ENCODE data around the gene CHEK2. TPM values are rescaled to one million over a fixed set of nuclear protein-coding genes. Genes with fewer than 3 reads are reported as not detected.
A peak's percentile ranks its signal among the peaks of the same experiment; 100 is the strongest.
"Not testable (repeated sequence)": the region's sequence is repeated elsewhere in the genome, so short reads cannot be mapped to it uniquely, and the experiment has no call there.

Gene CHEK2
- total RNA-seq: 10.8 TPM

DNA sequence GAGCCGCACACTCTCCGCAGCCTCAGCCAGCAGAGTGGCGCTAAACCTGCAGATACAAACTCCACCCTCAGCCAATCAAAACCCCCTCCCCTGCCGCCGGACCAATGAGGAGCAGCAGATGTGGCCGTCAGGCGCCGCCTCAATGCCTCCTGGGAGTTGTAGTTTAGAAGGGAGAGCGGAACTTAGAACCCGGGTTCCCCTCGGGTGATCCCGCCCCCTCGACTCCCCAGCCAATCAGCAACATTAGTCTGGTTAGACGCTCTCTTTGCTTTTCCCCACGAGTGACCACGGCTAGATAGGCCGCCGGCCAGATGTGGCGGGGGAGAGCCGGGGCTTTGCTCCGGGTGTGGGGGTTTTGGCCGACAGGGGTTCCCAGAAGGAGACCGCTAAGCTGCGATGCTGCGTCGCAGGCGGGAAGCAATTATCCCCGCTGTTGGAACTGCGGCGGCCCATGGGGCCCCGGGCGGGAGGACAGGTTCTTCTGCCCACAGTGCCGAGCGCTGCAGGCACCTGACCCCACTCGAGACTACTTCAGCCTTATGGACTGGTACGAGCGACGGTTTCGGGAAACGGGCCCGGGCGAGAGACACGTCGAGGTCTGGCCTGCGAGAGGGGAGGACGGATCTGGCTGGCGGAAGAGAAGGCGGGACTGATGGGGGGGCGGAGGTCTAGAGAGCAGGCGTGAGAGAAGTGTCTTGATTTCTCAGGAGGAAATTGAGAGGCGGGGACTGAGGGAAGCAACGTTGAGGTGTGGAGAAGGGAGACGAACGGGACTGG is at the start of gene CHEK2, which contains the start of gene HSCB:
Gene CHEK2, minus strand, starts transcription at position 36 of the 777 bp plus-strand sequence. CDS start 7,099 bp downstream, outside the sequence.
Gene HSCB, plus strand, starts transcription at position 255 of the 777 bp plus-strand sequence. Its CDS starts 57 bp downstream, at position 312.
- DNase-seq: peak; percentile 97

- no peak for DNase-seq
Measured at GRCh38 chr22:28791124-28791523, 49.5 kb upstream of the CHEK2 start.

DNA sequence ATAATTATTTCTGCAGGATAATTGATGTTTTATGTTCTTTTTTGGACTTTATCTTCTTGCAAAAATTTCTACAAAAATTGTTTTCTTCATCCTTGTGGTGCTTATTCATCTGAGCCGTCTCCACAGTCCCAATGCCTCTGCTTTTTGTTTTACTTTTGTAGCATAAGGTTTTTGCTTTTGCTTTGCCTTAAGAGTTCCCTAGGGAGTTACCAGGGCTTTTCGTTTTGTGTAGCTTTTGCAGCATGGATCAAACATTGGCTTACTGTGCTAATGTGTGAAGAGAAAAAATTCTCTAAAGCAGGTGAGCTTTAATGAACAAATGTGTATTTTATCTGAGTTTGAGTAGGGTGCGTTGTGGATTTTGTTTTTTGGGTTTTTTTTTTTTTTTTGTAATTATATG is 47.0 kb upstream of the CHEK2 start:
- no peak for DNase-seq

DNA sequence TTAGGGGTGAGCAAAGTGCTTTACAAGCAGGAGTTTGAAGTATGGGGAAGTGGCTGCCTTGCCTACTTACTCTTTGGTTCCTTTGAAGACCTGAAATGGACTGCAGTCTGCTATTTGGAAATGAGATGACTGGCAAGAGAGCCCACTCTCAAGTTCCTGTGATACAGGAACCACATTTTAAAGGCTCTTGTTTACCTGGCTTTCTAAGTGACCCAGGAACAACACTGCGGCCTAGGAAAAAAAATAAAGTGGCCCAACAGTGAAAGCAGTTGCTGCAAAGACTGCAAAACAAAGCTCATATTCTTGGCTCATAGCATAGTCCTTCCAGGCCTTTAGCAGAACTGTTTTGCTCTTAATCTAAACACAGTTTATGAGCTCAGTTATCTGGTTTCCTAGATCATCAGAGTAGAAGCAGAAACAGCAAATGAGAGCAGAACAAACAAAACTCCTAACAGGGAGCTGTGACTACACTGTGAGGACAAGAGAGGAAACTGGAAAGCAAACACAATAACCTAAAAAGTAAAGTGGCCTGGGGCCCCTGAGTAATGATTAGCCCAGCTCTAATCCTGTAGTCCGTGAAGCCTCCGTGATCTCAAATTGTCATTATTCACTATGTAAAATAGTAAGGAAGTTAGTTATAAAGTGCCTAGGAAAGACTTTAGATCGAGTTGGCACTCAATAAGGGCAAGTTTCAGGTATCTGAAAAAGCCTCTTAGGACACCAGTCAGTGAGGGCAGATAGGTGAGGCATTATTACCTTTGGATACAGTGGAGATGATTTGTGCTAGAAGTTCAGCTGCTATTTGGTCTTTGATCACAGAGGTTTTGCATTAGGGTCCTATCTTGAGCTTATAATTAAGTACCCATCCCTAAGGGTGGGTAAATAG is 42.4 kb upstream of the CHEK2 start:
- DNase-seq: no peak

- DNase-seq: no peak
Measured at GRCh38 chr22:28780296-28780695, 38.7 kb upstream of the CHEK2 start.

- DNase-seq: no peak
Measured at GRCh38 chr22:28779833-28780232, 38.2 kb upstream of the CHEK2 start.

- no peak for DNase-seq
Measured at GRCh38 chr22:28774378-28774777, 32.8 kb upstream of the CHEK2 start.

DNA sequence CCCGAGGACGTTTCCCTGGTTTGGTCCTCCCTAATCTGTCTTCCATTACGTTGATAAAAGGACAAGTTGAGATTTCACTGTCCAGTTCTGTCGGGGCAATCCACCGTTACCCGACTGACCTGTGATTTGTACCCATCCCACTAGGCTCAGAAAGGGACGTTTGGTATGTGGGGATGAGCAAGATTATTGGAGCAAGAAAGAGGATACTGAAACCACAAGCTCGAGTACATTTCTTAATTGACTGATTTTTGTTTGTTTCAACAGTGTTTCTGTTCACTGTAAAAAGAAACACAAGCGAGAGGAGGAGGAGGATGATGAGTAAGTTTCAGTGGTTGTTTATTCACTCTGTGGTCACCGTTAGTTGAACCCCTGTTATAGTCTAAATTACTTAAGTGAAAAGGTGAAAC is 31.8 kb upstream of the CHEK2 start:
- DNase-seq: no peak

DNA sequence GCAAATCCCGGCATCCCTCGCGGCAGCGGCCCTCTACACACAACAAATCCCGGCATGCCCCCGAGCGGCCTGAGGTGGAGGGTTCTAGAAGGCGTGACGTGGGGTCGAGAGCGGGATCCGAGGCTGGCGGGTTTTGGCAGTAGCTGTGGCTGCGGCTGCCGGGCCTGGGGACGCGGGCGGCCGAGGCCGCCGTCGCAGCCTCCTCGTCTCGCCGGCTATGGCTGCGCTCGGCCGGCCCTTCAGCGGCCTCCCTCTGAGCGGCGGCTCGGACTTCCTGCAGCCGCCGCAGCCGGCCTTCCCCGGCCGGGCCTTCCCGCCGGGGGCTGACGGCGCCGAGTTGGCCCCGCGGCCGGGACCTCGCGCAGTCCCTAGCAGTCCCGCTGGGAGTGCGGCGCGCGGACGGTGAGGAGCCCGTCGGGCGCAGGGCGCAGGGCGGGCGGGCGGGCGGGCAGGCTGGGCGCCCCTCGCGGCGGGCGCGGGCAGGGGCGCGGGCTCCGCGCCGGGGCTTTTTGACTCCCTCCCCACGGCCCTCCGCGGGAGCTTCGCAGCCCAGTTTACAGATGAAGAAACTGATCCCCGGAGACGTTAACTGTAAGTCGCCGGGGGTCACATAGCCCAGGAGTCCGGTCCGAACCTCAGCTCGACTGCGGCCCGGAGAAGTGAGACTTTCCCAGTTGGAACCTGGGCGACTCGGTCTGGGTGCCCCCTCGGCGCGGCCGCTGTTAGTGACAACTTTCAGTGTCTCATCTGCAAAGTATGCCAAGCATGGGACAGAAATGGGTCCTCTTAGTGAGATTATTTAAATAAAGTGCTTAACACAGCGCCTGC is 31.2 kb upstream of the CHEK2 start, which contains the start of gene CCDC117:
Gene CCDC117, plus strand, starts transcription at position 63 of the 828 bp plus-strand sequence. Its CDS starts 155 bp downstream, at position 218.
- DNase-seq: peak; percentile 97

GRCh38 chr22:28771195-28771791 is 29.7 kb upstream of the CHEK2 start:
- DNase-seq: no peak

GRCh38 chr22:28769394-28770085 is 27.9 kb upstream of the CHEK2 start:
- DNase-seq: no peak

GRCh38 chr22:28768701-28769393 is 27.2 kb upstream of the CHEK2 start:
- no peak for DNase-seq

DNA sequence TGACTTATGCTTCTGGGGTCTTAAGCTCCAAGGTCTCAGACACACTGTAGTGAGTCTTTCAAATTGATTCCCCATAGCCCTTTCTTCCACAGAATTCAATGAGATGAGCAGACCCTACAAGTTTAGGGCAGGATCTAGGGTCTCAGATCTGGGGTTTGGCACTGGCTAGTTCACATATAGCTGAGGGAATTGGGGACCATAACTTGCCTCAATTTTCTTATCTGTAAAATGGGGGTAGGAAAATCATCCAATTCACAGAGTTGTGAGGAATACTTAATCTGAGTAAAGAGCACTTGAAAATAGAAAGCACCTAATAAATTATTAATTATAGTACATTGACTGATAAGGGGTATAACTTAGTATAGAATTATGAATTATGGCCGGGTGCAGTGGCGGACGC is 25.0 kb upstream of the CHEK2 start:
- no peak for DNase-seq

- not testable (repeated sequence) for DNase-seq
Measured at GRCh38 chr22:28762000-28762399, 20.4 kb upstream of the CHEK2 start.

DNA sequence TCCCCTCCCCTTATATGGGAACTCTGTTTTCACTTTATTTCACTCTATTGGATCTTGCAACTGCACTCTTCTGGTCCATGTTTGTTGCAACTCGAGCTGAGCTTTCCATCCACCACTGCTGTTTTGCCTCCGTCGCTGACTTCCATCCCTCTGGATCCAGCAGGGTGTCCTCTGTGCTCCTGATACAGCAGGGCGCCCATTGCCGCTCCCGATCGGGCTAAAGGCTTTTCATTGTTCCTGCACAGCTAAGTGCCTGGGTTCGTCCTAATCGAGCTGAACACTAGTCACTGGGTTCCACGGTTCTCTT is 19.8 kb upstream of the CHEK2 start:
- DNase-seq: no peak

- DNase-seq: no peak
Measured at GRCh38 chr22:28759861-28760560, 18.4 kb upstream of the CHEK2 start.

GRCh38 chr22:28754512-28754911 is 12.9 kb upstream of the CHEK2 start:
- not testable (repeated sequence) for DNase-seq

DNA sequence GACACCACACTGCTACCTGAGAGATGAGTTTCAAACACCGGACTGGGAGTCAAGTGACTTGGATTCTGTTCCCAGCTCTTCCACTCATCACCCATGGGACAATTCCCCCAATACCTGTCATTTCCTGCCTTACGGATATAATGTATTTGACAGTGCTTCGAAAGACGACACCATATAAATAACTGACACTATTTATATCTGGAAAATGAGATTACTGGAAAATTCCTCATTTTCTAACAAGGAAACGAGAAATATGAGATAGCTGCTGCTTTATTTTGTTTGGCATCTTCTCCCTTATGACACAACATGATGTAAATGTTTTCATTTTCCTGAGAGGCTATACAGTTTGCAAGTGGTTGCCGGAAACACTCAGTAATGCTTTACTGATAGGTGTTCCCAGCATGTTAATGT is 8.9 kb upstream of the CHEK2 start:
- no peak for DNase-seq

DNA sequence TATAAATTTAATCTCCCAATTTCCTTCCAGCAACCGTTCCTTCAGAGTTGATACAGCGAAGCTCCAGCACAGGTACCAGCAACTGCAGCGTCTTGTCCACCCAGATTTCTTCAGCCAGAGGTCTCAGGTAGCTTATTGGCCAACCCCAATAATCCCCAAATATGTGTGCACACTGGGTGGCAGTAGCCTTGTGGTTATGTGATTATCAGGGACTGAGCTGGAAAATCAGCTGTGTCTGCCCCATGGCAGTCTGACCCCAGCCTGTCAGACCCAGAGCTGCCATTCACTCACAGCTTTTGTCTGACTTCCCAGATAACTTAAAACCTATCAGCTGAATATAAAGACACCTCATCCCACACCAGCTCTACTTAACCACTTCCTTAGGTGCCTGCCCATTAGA is 2.2 kb upstream of the CHEK2 start:
- no peak for DNase-seq

- no peak for DNase-seq
Measured at GRCh38 chr22:28742562-28742962, 942 bp upstream of the CHEK2 start.

Data from skin of body (tissue), 2 donors.